ENCODE data around the gene PRMT3. TPM values are rescaled to one million over a fixed set of nuclear protein-coding genes. Genes with fewer than 3 reads are reported as not detected.

Gene PRMT3
- total RNA-seq, 4 donors from 2014 or later: 4.4 to 29.4 (median 15.7) TPM

DNA sequence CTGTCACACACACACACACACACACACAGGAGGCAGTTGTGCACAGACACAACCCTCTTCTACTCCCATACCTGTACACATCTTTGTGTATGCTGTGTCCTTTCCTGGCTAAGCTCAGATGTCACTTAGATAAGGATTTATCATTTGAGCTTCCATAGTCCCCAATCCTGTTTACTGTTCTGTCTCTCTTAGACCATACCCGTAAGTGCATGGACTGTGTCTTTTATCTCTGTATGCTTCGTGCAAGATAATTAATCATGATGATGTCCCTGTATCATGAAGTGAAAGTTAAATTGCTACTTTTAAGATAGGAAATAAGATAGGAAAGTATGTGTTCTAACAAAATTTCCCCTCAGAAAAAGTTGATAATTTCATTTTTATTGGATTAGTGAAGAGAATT, 30.3 kb downstream of the PRMT3 start:
- Histone ChIP-seq H3K27me3 (no peaks in the 10 kb centered on the region), H3K27ac (no peak overlapping the region), H3K4me1 (no peaks in the 10 kb centered on the region), H3K36me3 (no peaks in the 10 kb centered on the region), H3K9me3 (no peaks in the 10 kb centered on the region), H3K4me3 (no peak overlapping the region)
- intact Hi-C loops (cut with DNase I; ENCODE audit: low total_unique reads): no loop called here
- DNase-seq: no peak
- TF ChIP-seq, protein P1, sequence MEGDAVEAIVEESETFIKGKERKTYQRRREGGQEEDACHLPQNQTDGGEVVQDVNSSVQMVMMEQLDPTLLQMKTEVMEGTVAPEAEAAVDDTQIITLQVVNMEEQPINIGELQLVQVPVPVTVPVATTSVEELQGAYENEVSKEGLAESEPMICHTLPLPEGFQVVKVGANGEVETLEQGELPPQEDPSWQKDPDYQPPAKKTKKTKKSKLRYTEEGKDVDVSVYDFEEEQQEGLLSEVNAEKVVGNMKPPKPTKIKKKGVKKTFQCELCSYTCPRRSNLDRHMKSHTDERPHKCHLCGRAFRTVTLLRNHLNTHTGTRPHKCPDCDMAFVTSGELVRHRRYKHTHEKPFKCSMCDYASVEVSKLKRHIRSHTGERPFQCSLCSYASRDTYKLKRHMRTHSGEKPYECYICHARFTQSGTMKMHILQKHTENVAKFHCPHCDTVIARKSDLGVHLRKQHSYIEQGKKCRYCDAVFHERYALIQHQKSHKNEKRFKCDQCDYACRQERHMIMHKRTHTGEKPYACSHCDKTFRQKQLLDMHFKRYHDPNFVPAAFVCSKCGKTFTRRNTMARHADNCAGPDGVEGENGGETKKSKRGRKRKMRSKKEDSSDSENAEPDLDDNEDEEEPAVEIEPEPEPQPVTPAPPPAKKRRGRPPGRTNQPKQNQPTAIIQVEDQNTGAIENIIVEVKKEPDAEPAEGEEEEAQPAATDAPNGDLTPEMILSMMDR (IDR thresholded peaks at IDR 0.05): no peak
- TF ChIP-seq POLR2A (IDR thresholded peaks at IDR 0.05): no peak

DNA sequence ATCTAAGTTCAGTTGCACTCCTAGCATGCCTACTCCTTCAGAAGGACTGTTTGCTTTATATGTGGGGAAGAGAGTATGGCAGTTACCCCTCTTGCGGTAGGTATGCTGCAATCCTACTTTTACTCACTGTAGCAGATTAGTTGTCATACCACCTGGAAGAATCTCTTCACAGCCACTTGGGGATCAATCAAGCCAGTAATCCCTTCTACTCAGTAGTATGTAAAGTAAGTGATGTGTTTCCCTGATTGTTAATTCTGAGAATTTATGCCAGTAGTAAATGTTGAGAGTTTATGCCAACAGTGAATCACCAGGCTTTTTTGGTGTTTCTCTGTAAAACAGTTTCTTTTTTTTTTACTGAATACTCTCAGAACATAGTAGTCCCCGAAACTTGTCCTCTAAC, 34.4 kb downstream of the PRMT3 start:
- Histone ChIP-seq H3K4me3 (no peak overlapping the region), H3K9me3 (no peaks in the 10 kb centered on the region), H3K36me3 (no peaks in the 10 kb centered on the region), H3K27ac (no peak overlapping the region), H3K4me1 (no peaks in the 10 kb centered on the region), H3K27me3 (no peaks in the 10 kb centered on the region)
- no peak for DNase-seq
- TF ChIP-seq POLR2A (IDR thresholded peaks at IDR 0.05): no peak
- TF ChIP-seq, protein P1 (IDR thresholded peaks at IDR 0.05): no peak
- intact Hi-C loops (cut with DNase I; ENCODE audit: low total_unique reads): no loop called here

DNA sequence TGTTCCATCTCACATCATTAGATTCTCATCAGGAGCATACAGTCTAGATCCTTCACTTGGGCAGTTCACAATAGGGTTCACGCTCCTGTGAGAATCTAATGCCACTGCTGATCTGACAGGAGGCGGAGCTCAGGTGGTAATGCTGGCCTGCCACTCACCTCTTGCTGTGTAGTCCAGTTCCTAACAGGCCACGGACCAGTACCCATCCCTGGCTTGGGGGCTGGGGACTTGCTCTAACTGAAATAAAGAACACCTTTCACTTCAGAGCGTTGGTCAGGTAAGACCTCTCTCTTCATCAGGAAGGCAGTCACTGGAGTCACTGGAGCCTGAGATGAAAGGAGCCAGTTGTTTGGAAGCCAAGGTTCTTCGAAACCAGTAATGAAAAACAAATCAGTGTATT, 41.7 kb downstream of the PRMT3 start:
- Histone ChIP-seq H3K36me3 (no peaks in the 10 kb centered on the region), H3K4me1 (no peaks in the 10 kb centered on the region), H3K9me3 (no peaks in the 10 kb centered on the region), H3K4me3 (no peak overlapping the region), H3K27ac (no peak overlapping the region), H3K27me3 (no peaks in the 10 kb centered on the region)
- intact Hi-C loops (cut with DNase I; ENCODE audit: low total_unique reads): no loop called here
- DNase-seq: no peak
- TF ChIP-seq, protein P1 (IDR thresholded peaks at IDR 0.05): no peak
- no peak for TF ChIP-seq POLR2A (IDR thresholded peaks at IDR 0.05)

DNA sequence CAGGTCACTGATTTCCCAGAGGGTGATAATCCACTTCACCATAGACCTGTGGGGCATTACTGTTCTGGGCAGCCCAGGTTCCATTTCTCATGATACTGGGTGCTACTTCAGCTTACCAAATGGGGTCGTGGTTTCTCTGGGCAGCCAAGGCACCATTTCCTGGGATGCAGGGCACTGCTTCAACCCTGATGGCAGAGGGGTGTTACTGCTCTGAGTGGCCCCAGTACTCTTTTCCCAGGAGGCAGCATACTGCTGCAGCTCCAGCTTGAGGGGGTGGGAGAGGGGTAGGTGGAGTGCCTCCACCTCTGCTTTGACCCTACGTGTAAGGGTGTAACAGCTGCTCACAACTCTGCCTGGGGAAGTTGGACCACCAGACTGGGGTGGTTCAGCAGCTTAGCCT, 51.1 kb downstream of the PRMT3 start:
- Histone ChIP-seq H3K4me1 (no peaks in the 10 kb centered on the region), H3K36me3 (no peaks in the 10 kb centered on the region), H3K4me3 (no peak overlapping the region), H3K27me3 (no peaks in the 10 kb centered on the region), H3K9me3 (no peaks in the 10 kb centered on the region), H3K27ac (no peak overlapping the region)
- intact Hi-C loops (cut with DNase I; ENCODE audit: low total_unique reads): no loop called here
- DNase-seq: no peak
- TF ChIP-seq, protein P1 (IDR thresholded peaks at IDR 0.05): no peak
- no peak for TF ChIP-seq POLR2A (IDR thresholded peaks at IDR 0.05)

DNA sequence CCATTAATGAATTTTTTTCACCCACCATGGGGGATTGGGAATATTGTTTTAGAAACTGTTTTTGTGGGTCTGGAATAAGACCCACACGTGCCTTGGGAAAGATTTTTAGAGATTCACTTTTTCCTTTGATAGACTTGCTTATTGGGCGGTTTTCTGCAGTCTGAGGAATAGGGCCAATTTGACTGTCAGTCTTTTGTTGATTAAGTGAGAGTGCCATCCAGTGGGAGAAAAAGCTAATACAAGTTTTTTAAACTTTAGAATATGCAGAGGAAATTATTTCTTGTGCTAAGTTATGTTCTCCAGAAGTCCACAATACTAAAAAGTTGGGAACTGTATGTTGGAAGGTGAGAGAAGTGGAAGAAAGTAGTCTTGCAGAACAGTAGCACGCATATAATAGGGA, 56.1 kb downstream of the PRMT3 start:
- Histone ChIP-seq H3K4me1 (no peaks in the 10 kb centered on the region), H3K4me3 (no peak overlapping the region), H3K36me3 (no peaks in the 10 kb centered on the region), H3K27me3 (no peaks in the 10 kb centered on the region), H3K27ac (no peak overlapping the region), H3K9me3 (no peaks in the 10 kb centered on the region)
- DNase-seq: no peak
- no peak for TF ChIP-seq POLR2A (IDR thresholded peaks at IDR 0.05)
- TF ChIP-seq, protein P1 (IDR thresholded peaks at IDR 0.05): no peak
- intact Hi-C loops (cut with DNase I; ENCODE audit: low total_unique reads): no loop called here
